ENCODE measurements around the gene ACSF2. TPM values are rescaled to one million over a fixed set of nuclear protein-coding genes. Genes with fewer than 3 reads are reported as not detected.
"Not testable (repeated sequence)": the region's sequence is repeated elsewhere in the genome, so short reads cannot be mapped to it uniquely, and the experiment has no call there.

Gene ACSF2
- total RNA-seq, 1 donor from 2014 or later = 28.2 TPM

DNA sequence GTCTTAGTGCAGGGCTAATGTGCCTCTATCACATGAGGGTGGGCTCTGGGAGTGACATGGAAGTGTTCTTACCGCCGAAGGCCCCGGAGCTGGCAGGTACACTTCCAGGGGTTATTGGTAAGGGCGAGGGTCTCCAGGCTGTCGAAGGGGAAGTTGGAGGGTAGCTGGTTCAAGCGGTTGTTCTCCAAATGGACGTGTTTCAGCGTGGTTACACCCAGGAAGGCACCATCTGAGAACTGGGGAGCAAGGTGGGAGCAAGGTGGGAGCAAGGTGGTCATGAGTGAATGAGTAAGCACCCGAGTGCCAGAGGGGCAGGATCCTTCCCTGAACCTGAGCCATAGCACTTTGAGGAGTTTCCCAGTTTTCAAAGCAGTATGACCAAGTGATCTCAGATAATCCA, 39.6 kb downstream of the ACSF2 start:
- Mint-ChIP-seq H3K9me3 (no peaks in the 10 kb centered on the region), H3K27ac (no peak overlapping the region), H3K36me3 (ENCODE audit: low read depth) (no peaks in the 10 kb centered on the region), H3K4me3 (ENCODE audit: low read depth) (no peak overlapping the region), H3K27me3 (ENCODE audit: low read depth) (peaks cover 19% of the 10 kb centered on the region), H3K4me1 (ENCODE audit: low read depth) (no peaks in the 10 kb centered on the region)
- DNase-seq (ENCODE audit: low spot score) = no peak
- intact Hi-C loops (cut with micrococcal nuclease) = no loop called here

DNA sequence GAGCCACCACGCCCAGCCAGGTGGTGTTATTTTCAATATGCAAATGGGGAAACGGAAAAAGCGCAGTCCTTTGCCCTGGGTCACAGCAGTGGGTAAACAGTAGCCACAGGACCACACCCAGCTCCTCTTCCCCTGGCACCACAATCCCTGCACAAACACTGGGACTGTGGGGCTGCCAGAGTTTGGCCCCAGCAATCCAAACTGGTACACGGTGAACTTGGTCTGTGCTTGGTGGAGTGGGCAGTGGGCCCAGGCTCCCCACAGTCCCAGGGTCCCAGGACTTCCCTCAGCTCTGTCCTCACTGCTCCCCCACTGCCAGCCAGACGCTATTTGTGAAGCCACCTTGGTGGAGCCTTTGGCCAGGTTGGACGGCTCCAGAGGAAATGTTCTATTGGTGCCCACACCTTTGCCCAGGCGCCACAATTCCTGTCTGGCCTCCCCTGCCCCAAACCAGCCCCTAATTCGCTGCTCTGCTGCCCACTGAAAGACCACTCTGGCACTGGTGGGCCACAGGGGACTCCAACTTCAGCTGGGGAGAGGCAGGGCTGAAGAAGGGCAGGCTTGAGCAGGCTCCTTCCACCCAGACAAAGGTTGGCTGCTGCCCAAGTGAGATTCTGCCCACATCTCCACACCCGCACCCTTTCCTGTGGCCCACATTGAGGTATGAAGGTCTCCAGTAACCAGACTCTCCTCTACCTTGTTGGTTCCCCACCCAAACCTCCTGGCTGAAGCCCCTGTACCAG, 40.5 kb downstream of the ACSF2 start:
- intact Hi-C loops (cut with micrococcal nuclease) = no loop called here
- no peak for DNase-seq (ENCODE audit: low spot score)
- Mint-ChIP-seq H3K9me3 (no peaks in the 10 kb centered on the region), H3K4me1 (ENCODE audit: low read depth) (no peaks in the 10 kb centered on the region), H3K27me3 (ENCODE audit: low read depth) (peaks cover 23% of the 10 kb centered on the region), H3K36me3 (ENCODE audit: low read depth) (no peaks in the 10 kb centered on the region), H3K4me3 (ENCODE audit: low read depth) (no peak overlapping the region), H3K27ac (no peak overlapping the region)

DNA sequence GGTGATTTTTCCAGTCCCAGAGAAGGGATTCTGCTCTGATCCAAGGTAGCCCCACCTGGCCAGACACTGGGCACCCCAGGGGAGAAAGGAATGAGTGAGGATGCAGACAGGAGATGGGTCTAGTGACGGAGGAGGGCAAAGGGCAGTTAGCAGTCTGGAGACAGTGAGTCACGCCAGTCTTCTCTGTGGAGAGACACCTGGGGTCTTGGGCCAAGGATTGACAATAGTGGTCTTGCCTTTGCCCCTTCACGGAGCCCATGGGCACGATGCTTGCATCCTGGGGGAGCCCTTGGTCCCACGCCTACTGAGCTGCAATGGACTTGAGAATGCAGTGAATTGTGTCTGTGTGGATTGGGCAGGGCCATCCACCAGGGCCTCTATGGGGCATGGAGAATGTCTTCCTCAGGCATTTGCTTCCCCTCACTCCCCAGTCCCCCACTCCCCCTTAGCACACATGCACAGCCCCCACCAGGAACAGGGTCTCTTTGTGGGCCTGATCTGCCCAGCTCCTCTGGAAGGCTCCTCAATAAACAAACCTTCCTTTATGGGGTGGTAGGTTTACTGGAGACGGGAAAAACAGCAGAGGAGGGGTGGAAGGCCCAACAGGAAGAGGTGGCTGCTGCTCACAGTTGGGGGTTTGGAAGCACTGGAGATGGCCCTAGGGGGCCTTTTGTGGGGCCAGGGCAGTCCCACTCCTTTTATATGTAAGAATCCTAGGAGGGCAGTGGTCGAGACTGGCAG, 41.3 kb downstream of the ACSF2 start:
- H3K36me3 Mint-ChIP-seq (ENCODE audit: low read depth) = no peaks in the 10 kb centered on the region
- peaks cover 23% of the 10 kb centered on the region for H3K27me3 Mint-ChIP-seq (ENCODE audit: low read depth)
- no peak overlapping the region for H3K4me3 Mint-ChIP-seq (ENCODE audit: low read depth)
- DNase-seq (ENCODE audit: low spot score) = no peak
- no peaks in the 10 kb centered on the region for H3K4me1 Mint-ChIP-seq (ENCODE audit: low read depth)
- no peak overlapping the region for H3K27ac Mint-ChIP-seq
- H3K9me3 Mint-ChIP-seq = no peaks in the 10 kb centered on the region
- intact Hi-C loops (cut with micrococcal nuclease) = no loop called here

DNA sequence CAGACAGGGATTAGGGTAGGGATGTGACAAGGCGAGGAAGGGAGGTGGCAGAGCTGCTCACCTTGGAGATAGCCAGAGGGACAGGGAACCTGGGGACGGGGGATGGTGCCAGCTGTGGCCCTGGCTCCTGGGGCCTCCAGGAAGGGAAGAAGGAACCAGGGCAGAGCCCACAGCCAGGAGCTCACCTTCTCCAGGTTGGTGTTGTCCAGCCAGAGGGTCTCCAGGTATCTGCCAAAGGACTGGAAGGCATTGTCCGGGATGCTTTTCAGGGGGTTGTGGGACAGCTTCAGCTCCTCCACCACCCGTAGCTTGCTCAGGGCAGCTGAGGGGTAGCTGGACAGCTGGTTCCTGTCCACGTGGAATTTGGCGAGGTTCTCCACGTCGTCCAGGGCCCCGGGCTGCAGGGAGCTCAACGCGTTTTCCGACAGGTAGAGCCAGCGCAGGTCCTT, 41.9 kb downstream of the ACSF2 start:
- Mint-ChIP-seq H3K27ac (no peak overlapping the region), H3K36me3 (ENCODE audit: low read depth) (no peaks in the 10 kb centered on the region)
- no peak for DNase-seq (ENCODE audit: low spot score)

DNA sequence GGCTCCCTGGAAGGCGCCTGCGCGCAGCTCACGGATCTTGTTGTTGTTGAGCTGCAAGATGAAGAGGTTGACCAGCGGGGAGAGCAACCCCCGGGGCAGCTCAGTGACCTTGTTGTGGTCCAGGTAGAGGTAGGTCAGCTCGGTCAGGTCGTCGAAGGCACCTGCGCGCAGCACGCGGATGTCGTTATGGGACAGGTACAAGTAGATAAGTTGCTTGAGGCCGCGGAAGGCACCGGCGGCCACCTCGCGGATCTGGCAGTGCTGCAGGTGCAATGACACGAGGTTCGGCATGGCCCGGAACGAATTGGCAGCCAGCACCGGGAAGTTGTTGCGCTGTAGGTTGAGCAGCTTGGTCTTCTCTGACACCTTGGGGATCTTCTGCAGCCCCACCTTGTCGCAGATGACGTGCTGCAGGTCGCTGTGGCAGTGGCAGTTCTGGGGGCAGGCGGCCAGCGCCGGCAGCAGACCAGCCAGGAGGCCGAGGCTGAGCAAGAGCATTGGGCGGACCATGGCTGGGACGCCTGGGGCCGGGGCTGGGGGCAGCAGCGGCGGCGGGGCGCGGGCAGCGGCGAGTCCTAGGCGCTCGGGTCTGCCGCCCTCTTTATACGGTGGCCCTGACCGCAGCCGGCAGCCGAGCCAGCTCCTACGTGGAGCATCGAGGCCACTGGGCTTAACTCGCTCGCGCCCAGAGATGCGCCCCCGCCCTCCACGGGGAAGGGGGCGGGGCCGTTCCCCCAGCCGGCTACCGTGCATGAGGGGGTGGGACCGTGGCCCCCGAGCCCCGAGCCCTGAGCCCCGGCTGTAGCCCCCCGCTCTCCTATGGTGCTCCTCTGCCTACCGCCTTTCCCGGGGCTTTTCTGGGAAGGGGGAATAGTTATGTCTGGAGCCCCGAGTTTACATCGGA, 42.5 kb downstream of the ACSF2 start, which contains the start of gene CHAD:
Gene CHAD, minus strand, starts transcription at position 577 of the 904 bp plus-strand sequence. Its CDS starts 67 bp downstream, at position 510.
- peaks cover 23% of the 10 kb centered on the region for H3K27me3 Mint-ChIP-seq (ENCODE audit: low read depth)
- intact Hi-C loops (cut with micrococcal nuclease) = no loop called here
- no peaks in the 10 kb centered on the region for H3K9me3 Mint-ChIP-seq
- no peak within 1 kb of the TSS for H3K4me3 Mint-ChIP-seq (ENCODE audit: low read depth)
- H3K36me3 Mint-ChIP-seq (ENCODE audit: low read depth) = no peaks in the 10 kb centered on the region
- H3K27ac Mint-ChIP-seq = no peak within 1 kb of the TSS
- no peaks in the 10 kb centered on the region for H3K4me1 Mint-ChIP-seq (ENCODE audit: low read depth)
- DNase-seq (ENCODE audit: low spot score) = no peak

More for the DNA sequence above, 41.9 kb downstream of the ACSF2 start:
- Mint-ChIP-seq H3K4me1 (ENCODE audit: low read depth) (no peaks in the 10 kb centered on the region), H3K27me3 (ENCODE audit: low read depth) (peaks cover 23% of the 10 kb centered on the region), H3K4me3 (ENCODE audit: low read depth) (no peak overlapping the region), H3K9me3 (no peaks in the 10 kb centered on the region)
- intact Hi-C loops (cut with micrococcal nuclease) = no loop called here

DNA sequence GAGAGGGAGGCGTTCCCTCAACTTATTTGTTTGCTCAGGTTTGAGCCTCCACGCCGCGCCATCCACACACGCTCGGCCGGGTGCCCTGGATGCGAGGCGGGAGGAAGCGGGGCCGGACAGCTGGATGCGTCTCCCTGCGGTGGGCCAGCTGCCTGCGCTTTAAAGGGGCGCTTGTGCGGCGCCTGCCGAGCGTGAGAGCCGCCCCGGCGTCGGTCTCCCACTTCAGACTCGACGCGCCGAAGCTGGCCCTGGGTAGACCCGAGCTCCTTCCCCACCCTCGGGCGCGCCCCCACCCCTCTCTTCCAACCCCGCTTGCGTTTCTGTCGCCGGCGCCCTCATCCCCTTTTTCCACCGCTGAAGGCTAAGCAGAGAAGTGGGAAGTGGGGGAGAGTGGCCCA, 43.2 kb downstream of the ACSF2 start:
- H3K27ac Mint-ChIP-seq = no peak overlapping the region
- no peaks in the 10 kb centered on the region for H3K4me1 Mint-ChIP-seq (ENCODE audit: low read depth)
- intact Hi-C loops (cut with micrococcal nuclease) = no loop called here
- DNase-seq (ENCODE audit: low spot score) = no peak
- H3K36me3 Mint-ChIP-seq (ENCODE audit: low read depth) = no peaks in the 10 kb centered on the region
- no peak overlapping the region for H3K4me3 Mint-ChIP-seq (ENCODE audit: low read depth)
- peaks cover 23% of the 10 kb centered on the region for H3K27me3 Mint-ChIP-seq (ENCODE audit: low read depth)
- no peaks in the 10 kb centered on the region for H3K9me3 Mint-ChIP-seq

DNA sequence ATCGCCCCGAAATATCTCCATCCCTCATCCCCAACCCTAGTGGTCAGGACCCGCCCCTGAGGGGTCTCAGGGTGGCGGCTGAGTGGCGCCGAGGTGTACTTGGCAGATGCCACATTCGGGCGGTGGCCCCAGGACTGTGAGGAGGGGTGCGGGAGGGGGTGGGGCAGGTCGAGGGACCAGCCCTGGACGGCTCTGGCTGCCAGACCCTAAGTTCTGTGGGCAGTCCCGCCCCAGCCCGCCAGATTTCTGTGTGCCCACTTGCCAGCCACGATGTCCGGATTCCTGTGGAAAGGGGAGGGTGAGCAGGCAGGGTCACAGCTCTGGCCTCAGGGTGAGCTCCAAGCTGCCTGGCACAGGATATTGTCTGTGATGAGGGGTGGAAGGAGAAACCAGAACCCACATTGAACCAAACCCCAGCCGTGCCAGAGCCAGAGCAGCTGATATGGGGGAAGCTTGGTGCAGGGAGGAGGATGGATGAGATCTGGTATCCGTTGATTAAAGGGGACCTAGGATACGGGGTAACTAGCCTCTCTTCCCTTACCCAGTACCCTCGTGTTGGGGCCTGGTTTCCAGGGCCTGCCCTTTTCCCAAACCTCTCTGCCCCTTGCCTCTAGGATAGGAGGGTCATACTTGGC, 43.8 kb downstream of the ACSF2 start:
- Mint-ChIP-seq H3K36me3 (ENCODE audit: low read depth) (no peaks in the 10 kb centered on the region), H3K4me3 (ENCODE audit: low read depth) (no peak overlapping the region), H3K27me3 (ENCODE audit: low read depth) (peaks cover 23% of the 10 kb centered on the region), H3K9me3 (no peaks in the 10 kb centered on the region), H3K27ac (no peak overlapping the region), H3K4me1 (ENCODE audit: low read depth) (no peaks in the 10 kb centered on the region)
- no peak for DNase-seq (ENCODE audit: low spot score)
- intact Hi-C loops (cut with micrococcal nuclease) = loop anchor here (10.0 kb wide), 1 partner anchor 265 kb away; the partner anchor contains the start of gene COL1A1

DNA sequence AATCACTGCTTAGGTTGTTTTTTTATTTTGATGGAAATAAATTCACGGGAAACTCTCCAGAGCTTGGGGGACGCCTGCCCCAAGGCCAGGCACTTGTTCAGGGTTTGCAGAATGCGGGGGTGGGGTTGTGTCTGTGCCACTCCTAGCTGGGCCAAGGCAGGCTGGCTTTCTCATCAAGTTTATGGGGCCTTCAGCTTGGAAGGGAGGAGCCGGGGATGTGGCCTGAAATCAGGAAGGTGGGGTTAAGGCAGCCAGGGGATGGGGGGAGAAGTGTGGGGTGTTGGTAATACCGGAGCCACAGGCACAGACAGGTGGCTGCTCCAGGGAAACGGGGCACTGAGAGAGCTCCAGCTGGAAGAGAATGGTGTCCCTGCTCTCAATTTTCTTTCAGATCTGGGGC, 44.4 kb downstream of the ACSF2 start:
- peaks cover 23% of the 10 kb centered on the region for H3K27me3 Mint-ChIP-seq (ENCODE audit: low read depth)
- intact Hi-C loops (cut with micrococcal nuclease) = loop anchor here (10.0 kb wide), 1 partner anchor 266 kb away; the partner anchor contains the start of gene COL1A1
- no peaks in the 10 kb centered on the region for H3K36me3 Mint-ChIP-seq (ENCODE audit: low read depth)
- H3K4me3 Mint-ChIP-seq (ENCODE audit: low read depth) = no peak overlapping the region
- no peak overlapping the region for H3K27ac Mint-ChIP-seq
- DNase-seq (ENCODE audit: low spot score) = no peak
- no peaks in the 10 kb centered on the region for H3K9me3 Mint-ChIP-seq
- H3K4me1 Mint-ChIP-seq (ENCODE audit: low read depth) = no peaks in the 10 kb centered on the region

DNA sequence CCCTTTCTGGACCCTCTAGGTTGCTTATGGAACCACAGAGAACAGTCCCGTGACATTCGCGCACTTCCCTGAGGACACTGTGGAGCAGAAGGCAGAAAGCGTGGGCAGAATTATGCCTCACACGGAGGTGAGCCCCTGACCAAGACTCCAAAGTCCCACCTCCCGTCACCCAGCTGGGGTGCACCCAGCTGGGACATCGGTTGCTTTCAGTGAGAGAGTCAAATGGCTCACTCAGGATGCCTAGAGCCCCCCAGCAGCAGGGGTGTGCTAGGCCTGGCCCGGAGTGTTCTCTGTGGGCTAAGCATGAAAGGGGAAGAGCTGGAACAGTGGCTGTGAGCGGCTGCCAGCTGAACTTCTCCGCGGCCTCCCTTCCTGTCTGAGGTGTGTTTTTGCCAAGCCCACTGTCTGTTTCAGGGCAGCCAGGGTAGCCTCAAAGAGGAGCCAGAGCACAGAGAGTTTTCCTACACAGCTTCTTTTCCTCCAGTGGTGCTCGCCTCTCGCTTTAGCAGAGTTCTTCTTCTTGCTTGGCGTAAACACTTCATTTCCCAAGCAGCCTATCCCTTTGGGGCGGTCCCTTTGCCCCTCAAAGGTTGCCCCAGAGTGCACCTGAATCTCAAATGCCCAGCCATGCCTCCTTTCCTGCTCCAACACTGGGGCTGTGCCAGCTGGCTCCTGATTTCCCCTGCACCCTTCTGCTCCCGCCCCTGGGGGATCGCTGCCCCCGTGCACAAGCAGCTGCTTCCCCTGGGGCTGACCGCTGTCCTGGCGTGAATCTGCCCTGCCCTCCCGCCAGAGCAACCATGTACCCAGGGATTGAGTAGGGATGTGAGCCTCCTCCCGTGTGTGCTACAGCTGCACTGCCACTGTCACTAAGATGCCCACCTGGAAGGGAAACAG, 45.2 kb downstream of the ACSF2 start:
- Mint-ChIP-seq H3K27me3 (ENCODE audit: low read depth) (peaks cover 24% of the 10 kb centered on the region), H3K4me3 (ENCODE audit: low read depth) (no peak overlapping the region), H3K4me1 (ENCODE audit: low read depth) (no peaks in the 10 kb centered on the region), H3K36me3 (ENCODE audit: low read depth) (no peaks in the 10 kb centered on the region), H3K27ac (no peak overlapping the region), H3K9me3 (no peaks in the 10 kb centered on the region)
- intact Hi-C loops (cut with micrococcal nuclease) = loop anchor here (10.0 kb wide), 1 partner anchor 266 kb away; the partner anchor contains the start of gene COL1A1
- DNase-seq (ENCODE audit: low spot score) = no peak

DNA sequence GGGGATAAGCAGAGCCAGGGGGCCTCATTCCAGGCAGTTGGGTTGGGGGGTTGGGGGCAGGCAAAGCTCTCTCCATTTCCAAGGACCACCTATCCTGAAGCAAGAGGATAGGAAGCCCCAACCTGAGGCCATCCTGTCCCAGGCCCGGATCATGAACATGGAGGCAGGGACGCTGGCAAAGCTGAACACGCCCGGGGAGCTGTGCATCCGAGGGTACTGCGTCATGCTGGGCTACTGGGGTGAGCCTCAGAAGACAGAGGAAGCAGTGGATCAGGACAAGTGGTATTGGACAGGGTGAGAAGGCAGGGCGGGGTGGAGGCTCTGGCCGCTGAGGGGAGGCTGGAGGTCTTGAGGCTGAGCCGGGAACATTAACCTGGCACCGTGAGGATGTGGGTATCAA, 46.3 kb downstream of the ACSF2 start:
- Mint-ChIP-seq H3K27me3 (ENCODE audit: low read depth) (peaks cover 22% of the 10 kb centered on the region), H3K36me3 (ENCODE audit: low read depth) (no peaks in the 10 kb centered on the region), H3K4me3 (ENCODE audit: low read depth) (no peak overlapping the region), H3K27ac (no peak overlapping the region), H3K4me1 (ENCODE audit: low read depth) (no peaks in the 10 kb centered on the region), H3K9me3 (no peaks in the 10 kb centered on the region)
- intact Hi-C loops (cut with micrococcal nuclease) = loop anchor here (10.0 kb wide), 1 partner anchor 267 kb away; the partner anchor contains the start of gene COL1A1
- no peak for DNase-seq (ENCODE audit: low spot score)

DNA sequence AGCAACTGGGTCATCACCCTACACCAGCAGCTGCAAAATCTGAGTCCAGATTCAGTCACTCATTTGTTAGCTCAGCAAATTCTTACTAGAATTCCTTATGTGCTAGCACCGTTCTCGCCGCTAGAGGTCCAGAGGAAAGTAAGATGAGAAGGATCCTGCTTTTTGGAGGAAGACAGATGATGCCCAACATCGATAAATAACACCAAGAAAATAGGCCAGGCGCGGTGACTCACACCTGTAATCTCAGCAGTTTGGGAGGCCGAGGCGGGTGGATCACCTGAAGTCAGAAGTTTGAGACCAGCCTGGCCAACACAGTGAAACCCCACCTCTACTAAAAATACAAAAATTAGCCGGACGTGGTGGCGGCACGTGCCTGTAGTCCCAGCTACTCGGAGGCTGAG, 46.7 kb downstream of the ACSF2 start:
- not testable (repeated sequence) for DNase-seq (ENCODE audit: low spot score); H3K27ac Mint-ChIP-seq; H3K4me1 Mint-ChIP-seq (ENCODE audit: low read depth); H3K9me3 Mint-ChIP-seq; H3K36me3 Mint-ChIP-seq (ENCODE audit: low read depth); H3K4me3 Mint-ChIP-seq (ENCODE audit: low read depth)
- intact Hi-C loops (cut with micrococcal nuclease) = loop anchor here (10.0 kb wide), 1 partner anchor 268 kb away; the partner anchor contains the start of gene COL1A1
- peaks cover 18% of the 10 kb centered on the region for H3K27me3 Mint-ChIP-seq (ENCODE audit: low read depth)
